SKM-1 (cell line): ENCODE results near the gene TMEM39A.

Experiments
- DNase-seq: peaks from one replicate; lab custom pipeline; 2025; ENCODE audit not compliant: unreplicated experiment; lab: John Stamatoyannopoulos, UW

Gene TMEM39A

DNA sequence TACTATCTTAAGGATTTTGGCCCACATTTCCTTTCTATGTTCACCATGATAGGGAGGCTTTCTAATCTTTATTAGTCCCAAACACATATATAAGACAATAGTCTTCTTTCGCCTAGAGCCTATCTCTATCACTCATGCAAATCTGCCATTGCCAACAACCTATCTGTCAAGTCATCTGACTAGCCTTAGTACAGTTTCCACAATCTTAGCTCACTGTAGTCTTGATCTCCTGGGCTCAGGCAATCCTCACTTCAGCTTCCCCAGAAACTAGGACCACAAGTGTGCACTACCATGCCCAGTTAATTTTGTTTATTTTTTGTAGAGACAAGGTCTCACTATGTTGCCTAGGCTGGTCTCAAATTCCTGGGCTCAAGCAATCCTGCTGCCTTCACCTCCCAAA lies 6.9 kb downstream of the TMEM39A start:
- DNase-seq, result no peak

GRCh38 chr3:119453822-119454221 lies 9.6 kb downstream of the TMEM39A start:
- no peak for DNase-seq

DNA sequence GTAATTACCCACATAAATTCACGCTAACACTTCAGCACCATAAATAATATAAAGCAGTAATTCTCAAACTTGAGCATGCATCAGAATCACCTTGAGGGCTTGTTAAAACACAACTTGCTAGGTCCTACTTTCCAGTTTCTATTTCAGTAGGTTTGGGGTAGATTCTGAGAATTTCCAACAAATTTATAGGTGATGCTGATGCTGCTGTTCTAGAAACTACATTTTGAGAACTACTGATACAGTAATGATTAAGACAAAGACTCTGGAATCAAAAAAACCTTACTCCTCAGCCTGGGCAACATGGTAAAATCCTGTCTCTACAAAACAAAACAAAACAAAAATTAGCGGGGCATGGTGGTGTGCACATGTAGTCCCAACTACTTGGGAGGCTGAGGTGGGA lies 18.8 kb downstream of the TMEM39A start:
- DNase-seq, result no peak

- DNase-seq, result no peak
These were observed 20.2 kb downstream of the TMEM39A start for GRCh38 chr3:119443179-119443578.

DNA sequence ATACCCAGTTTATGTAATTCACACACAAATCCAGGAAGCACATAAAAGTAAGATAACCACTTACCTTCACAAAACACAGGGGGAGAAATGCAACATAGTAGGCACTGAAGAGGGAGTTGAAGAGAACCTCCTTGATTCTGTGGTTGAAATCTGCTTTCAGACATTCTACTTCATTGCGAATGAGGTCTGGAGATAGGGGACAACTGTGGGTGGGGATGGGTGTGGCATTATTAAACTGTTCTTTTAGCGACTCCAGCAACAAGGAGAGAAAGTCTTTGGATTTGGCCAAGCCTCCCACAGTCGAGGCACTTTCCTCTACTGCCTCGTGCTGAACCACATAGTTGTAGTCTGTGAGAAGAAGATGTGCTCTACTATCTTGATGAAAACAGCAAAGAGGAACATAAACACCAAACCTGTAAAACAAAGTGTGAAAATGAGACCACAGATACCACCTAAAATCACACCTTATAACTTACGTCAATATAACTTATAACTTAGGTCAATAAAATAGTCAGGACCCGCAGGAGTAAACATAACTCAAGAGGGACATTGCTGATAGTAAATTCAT lies 25.6 kb downstream of the TMEM39A start:
- DNase-seq, result no peak

GRCh38 chr3:119436977-119437376 lies 26.4 kb downstream of the TMEM39A start:
- DNase-seq, result no peak

DNA sequence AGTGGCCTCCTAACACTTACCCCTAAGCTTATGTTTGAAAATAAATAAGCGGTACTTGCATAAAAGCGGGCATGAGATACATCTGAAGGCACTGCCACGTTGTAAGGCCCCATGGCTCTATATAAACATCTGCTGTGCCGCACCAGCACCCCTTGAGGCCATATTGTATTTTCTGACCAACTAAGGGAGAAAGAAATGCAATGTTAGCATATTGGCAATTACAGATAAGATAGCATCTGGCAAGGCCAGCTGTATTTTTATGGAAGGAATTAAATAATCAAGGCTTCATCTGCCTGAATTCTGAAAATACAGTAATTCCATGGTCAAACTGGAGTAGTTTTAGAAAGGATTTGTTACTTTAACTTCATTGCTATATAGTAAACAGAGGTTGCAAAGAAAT lies 28.7 kb downstream of the TMEM39A start:
- DNase-seq, result no peak

- no peak for DNase-seq
These were observed 29.6 kb downstream of the TMEM39A start for GRCh38 chr3:119433613-119434325.

DNA sequence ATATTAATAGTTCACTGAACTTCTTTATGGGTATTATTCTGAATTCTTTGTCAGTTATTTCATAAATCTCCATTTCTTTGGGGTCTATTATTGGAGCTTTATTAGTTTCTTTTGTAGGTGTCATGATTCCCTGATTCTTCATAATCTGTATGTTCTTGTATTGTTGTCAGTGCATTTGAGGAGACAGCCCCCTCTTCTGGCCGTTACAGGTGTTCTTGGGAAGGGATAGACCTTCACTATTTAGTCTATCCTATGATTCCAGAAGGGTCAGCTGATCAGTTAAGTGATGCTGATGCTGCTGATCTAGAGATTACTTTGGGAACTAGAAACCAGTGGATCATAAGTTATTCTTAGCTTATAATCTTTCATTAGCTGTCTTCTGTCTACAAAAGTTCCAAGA lies 34.9 kb downstream of the TMEM39A start:
- DNase-seq, result no peak

DNA sequence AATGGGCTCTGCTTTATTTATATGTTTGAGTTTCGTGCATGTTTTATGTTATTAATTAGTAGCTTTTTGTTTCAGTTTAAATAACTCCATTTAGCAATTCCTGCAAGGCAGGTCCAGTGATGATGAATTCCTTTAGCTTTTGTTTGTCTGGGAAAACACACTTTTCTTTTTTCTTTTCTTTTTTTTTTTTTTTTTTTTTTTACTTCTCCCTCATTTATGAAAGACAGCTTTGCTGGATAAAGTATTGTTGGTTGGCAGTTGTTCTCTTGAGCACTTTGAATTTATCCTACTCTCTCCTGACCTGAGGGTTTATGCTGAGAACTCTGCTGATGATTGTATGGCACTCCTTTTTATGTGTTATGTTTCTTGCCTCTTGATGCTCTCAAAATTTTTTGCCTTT lies 35.7 kb downstream of the TMEM39A start:
- no peak for DNase-seq

- DNase-seq, result no peak
These were observed 43.2 kb downstream of the TMEM39A start for GRCh38 chr3:119420196-119420595.

- no peak for DNase-seq
These were observed 44.8 kb downstream of the TMEM39A start for GRCh38 chr3:119418641-119419040.

- DNase-seq, result no peak
These were observed 45.5 kb downstream of the TMEM39A start for GRCh38 chr3:119417771-119418512.

DNA sequence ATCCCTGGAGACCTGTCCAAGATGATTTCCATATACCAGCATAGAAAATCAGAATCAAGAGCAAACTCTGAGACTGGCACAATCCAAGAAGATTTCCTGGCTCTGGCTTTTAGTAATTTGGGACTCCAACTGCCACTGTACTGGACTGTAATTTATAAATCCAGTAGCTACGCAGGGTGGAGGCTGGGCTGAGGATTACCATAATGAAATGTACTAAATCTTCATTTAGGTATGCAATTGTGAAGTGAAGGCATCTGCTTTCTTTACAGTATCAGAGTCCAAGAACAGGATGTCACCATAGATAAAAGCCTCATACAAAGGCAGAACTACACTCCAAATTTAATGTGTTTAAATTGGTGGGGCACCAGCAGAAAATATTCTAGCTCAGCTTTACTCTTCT lies 46.5 kb downstream of the TMEM39A start:
- DNase-seq, result no peak

DNA sequence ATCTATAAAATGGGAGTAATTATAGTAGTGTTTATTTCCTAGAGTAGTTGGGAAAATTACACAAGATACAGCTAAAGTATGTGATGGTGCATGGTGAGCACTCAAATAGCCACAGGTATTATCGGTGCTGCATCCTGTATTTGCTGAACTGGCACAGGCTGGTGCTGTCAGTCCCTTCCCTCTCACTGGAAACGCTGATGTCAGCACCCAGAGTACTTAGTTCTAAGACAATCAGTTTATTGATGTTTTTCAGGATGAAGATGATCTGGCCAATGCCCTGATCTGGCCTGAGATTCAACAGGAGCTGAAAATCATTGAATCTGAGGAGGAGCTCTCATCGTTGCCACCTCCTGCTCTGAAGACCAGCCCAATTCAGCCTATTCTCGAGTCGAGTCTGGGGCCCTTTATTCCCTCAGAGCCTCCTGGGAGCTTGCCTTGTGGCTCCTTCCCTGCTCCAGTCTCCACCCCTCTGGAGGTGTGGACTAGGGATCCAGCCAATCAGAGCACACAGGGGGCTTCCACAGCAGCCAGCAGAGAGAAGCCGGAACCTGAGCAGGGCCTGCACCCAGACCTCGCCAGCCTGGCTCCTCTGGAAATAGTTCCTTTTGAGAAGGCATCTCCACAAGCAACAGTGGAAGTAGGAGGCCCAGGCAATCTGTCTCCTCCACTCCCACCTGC lies 49.7 kb downstream of the TMEM39A start:
- no peak for DNase-seq

- DNase-seq, result no peak
These were observed 53.6 kb downstream of the TMEM39A start for GRCh38 chr3:119409844-119410243.

GRCh38 chr3:119408243-119408950 lies 55.0 kb downstream of the TMEM39A start:
- no peak for DNase-seq

- no peak for DNase-seq
These were observed 58.1 kb downstream of the TMEM39A start for GRCh38 chr3:119405315-119405714.

DNA sequence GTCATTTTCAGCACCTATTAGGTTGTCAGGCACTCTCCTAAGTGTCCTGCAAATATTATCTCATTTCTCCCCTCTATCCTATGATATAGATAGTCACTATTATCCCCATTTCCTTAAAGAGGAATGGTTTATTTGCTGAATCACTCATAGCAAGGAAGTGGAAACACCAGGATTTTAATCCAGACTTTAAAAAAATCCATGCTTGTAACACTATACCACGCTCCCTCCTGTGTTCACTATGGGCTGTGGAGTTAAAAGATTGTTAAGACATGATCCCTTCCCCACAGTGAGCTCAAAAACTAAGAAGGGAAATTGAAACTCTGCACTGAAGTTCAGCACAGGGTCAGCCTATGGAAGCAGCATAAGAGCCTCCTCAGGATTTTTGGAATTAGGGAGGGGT lies 60.2 kb downstream of the TMEM39A start:
- no peak for DNase-seq

GRCh38 chr3:119402791-119403190 lies 60.6 kb downstream of the TMEM39A start:
- no peak for DNase-seq
